OCI-LY7 (cell line): ENCODE results near the gene SPIN3. TPM values are rescaled to one million over a fixed set of nuclear protein-coding genes. Genes with fewer than 3 reads are reported as not detected.

Experiments used
- total RNA-seq, 2 experiments: library from RNA; depleted of rRNA in 1 of 2; stranded (reverse); fragments of >200 nt in 1 of 2; shearing (Covaris generic) in 1 of 2; gene quantifications; 2 replicates each; pipeline ENCODE4 v1.2.3, GENCODE V29; 2014 to 2022

The SPIN3 gene
- total RNA-seq, 2 experiments from 2014 or later: not detected

Other genes starting within 250 kb of the SPIN3 start
- gene SPIN2B, start 126.0 kb upstream of the SPIN3 start, total RNA-seq (2014; rRNA removed; shearing (Covaris generic)): 8.1 and 14.2 TPM in 2 replicates
- 12.4 and 14.3 TPM in 2 replicates for gene SPIN2B, start 126.0 kb upstream of the SPIN3 start, total RNA-seq (2022)
- 0.28 and 0.41 TPM in 2 replicates for gene SPIN2A, start 141.9 kb upstream of the SPIN3 start, total RNA-seq (2014; rRNA removed; shearing (Covaris generic))
- 0.57 and 1.3 TPM in 2 replicates for gene SPIN2A, start 141.9 kb upstream of the SPIN3 start, total RNA-seq (2022)